Measurements from ENCODE around the gene GOLGA7B. TPM values are rescaled to one million over a fixed set of nuclear protein-coding genes. Genes with fewer than 3 reads are reported as not detected.

The GOLGA7B gene
- total RNA-seq, 1 donor from 2014 or later: 0.30 TPM

DNA sequence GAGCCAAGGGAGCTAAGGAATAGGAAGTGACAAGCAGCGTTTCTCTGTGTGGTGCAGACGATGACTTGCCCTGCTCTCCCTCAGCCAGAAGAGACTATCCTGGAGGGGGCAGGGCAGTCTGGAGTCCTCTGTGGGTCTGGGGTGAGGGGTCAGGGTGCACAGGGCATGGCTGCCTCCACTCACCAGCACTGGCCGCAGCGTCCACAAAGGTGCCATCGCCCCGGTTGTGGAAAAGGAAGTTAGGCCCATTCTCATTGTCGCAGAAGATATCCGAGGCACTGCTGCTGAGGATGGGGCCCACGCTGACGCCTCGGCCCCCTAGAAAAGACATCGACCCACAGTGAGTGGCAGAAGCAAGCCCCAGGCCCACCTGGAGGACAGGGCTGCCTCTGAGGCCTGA, 58.2 kb downstream of the GOLGA7B start:
- peaks cover 30% of the 10 kb centered on the region for H3K27me3 Mint-ChIP-seq (ENCODE audit: low read depth)
- no peaks in the 10 kb centered on the region for H3K9me3 Mint-ChIP-seq
- TF ChIP-seq, protein P1, sequence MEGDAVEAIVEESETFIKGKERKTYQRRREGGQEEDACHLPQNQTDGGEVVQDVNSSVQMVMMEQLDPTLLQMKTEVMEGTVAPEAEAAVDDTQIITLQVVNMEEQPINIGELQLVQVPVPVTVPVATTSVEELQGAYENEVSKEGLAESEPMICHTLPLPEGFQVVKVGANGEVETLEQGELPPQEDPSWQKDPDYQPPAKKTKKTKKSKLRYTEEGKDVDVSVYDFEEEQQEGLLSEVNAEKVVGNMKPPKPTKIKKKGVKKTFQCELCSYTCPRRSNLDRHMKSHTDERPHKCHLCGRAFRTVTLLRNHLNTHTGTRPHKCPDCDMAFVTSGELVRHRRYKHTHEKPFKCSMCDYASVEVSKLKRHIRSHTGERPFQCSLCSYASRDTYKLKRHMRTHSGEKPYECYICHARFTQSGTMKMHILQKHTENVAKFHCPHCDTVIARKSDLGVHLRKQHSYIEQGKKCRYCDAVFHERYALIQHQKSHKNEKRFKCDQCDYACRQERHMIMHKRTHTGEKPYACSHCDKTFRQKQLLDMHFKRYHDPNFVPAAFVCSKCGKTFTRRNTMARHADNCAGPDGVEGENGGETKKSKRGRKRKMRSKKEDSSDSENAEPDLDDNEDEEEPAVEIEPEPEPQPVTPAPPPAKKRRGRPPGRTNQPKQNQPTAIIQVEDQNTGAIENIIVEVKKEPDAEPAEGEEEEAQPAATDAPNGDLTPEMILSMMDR (conservative IDR thresholded peaks at IDR 0.05): no peak
- no peaks in the 10 kb centered on the region for H3K36me3 Mint-ChIP-seq (ENCODE audit: low read depth)
- DNase-seq (ENCODE audit: low read depth, low spot score): no peak
- H3K4me1 Mint-ChIP-seq: no peaks in the 10 kb centered on the region
- no peak overlapping the region for H3K27ac Mint-ChIP-seq (ENCODE audit: unreplicated experiment)
- H3K4me3 Mint-ChIP-seq: no peak overlapping the region

GRCh38 chr10:97910661-97911060, 61.0 kb downstream of the GOLGA7B start:
- H3K27me3 Mint-ChIP-seq (ENCODE audit: low read depth): peaks cover 39% of the 10 kb centered on the region
- DNase-seq (ENCODE audit: low read depth, low spot score): no peak
- no peak overlapping the region for H3K4me3 Mint-ChIP-seq
- no peaks in the 10 kb centered on the region for H3K36me3 Mint-ChIP-seq (ENCODE audit: low read depth)
- TF ChIP-seq, protein P1 (conservative IDR thresholded peaks at IDR 0.05): no peak
- no peaks in the 10 kb centered on the region for H3K9me3 Mint-ChIP-seq
- H3K4me1 Mint-ChIP-seq: no peaks in the 10 kb centered on the region
- no peak overlapping the region for H3K27ac Mint-ChIP-seq (ENCODE audit: unreplicated experiment)

GRCh38 chr10:97911217-97911616, 61.6 kb downstream of the GOLGA7B start:
- peaks cover 45% of the 10 kb centered on the region for H3K27me3 Mint-ChIP-seq (ENCODE audit: low read depth)
- H3K9me3 Mint-ChIP-seq: no peaks in the 10 kb centered on the region
- DNase-seq (ENCODE audit: low read depth, low spot score): no peak
- no peaks in the 10 kb centered on the region for H3K36me3 Mint-ChIP-seq (ENCODE audit: low read depth)
- no peak overlapping the region for H3K27ac Mint-ChIP-seq (ENCODE audit: unreplicated experiment)
- no peaks in the 10 kb centered on the region for H3K4me1 Mint-ChIP-seq
- H3K4me3 Mint-ChIP-seq: no peak overlapping the region
- TF ChIP-seq, protein P1 (conservative IDR thresholded peaks at IDR 0.05): no peak

- Mint-ChIP-seq H3K36me3 (ENCODE audit: low read depth) (no peaks in the 10 kb centered on the region), H3K4me1 (no peaks in the 10 kb centered on the region), H3K9me3 (no peaks in the 10 kb centered on the region), H3K27ac (ENCODE audit: unreplicated experiment) (no peak overlapping the region), H3K4me3 (no peak overlapping the region), H3K27me3 (ENCODE audit: low read depth) (peaks cover 53% of the 10 kb centered on the region)
- TF ChIP-seq, protein P1 (conservative IDR thresholded peaks at IDR 0.05): no peak
- no peak for DNase-seq (ENCODE audit: low read depth, low spot score)
Observed at GRCh38 chr10:97913193-97913592, 63.5 kb downstream of the GOLGA7B start.

DNA sequence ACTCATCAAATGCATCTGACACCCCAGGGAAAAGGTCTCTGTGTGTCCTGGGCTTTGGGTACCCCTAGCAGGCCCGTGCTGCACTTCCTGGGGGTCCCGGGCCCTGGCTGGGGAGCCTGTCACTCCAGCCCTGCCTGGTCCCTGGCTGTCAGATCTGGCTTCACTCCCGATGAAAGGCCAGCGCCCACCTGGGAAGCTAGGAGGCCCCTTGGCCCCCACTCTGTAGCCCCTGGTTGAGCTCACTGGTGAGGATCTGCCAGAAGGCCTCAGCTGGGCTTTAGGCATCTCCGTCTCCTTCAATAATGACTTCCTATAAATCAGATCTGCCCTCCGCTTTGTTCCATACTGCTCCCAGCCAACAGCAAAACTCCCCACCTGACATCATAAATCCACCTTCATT, 64.0 kb downstream of the GOLGA7B start:
- TF ChIP-seq, protein P1 (conservative IDR thresholded peaks at IDR 0.05): no peak
- H3K4me1 Mint-ChIP-seq: no peaks in the 10 kb centered on the region
- no peak overlapping the region for H3K27ac Mint-ChIP-seq (ENCODE audit: unreplicated experiment)
- H3K27me3 Mint-ChIP-seq (ENCODE audit: low read depth): peaks cover 57% of the 10 kb centered on the region
- H3K4me3 Mint-ChIP-seq: no peak overlapping the region
- no peak for DNase-seq (ENCODE audit: low read depth, low spot score)
- H3K9me3 Mint-ChIP-seq: no peaks in the 10 kb centered on the region
- no peaks in the 10 kb centered on the region for H3K36me3 Mint-ChIP-seq (ENCODE audit: low read depth)

Data from neural crest cell (in vitro differentiated cells).